ENCODE data around the gene ANKRD55.
"Not testable (repeated sequence)": the region's sequence is repeated elsewhere in the genome, so short reads cannot be mapped to it uniquely, and the experiment has no call there.

The ANKRD55 gene

DNA sequence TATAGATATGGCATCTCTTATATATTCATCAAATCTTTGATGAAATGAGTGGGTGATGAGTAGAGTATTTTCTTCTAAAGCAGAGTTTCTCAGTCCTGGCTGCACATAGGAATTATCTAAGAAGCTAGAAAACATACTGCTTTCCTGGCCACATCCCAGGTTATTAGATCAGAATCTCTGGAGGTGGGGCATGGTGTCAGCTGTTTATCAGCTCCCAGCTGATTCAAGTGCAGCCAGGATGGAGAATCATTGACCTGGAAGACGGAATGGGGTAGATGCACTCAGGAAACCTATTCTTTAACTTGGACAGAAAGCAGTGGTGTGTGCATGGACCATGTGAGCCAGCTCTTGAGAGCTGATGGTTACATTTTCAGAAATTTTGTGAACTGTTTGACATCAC lies 130.2 kb downstream of the ANKRD55 start:
- no peak for DNase-seq (ENCODE audit: low read depth in 2 of 2)

DNA sequence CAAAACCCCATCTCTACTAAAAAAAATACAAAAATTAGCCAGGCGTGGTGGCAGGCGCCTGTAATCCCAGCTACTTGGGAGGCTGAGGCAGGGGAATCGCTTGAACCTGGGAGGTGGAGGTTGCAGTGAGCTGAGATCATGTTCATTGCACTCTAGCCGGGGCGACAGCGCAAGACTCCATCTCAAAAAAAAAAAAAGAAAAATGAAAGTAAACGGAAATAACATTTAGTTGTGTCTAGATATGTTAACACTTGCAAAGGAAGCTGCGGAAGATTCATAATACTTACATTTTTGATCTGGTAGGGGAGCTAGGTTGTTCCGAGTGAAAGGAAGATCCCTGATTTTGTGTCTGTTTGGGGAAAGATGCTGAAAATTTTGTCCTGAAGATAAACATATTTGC lies 130.9 kb downstream of the ANKRD55 start:
- not testable (repeated sequence) for DNase-seq (ENCODE audit: low read depth in 2 of 2)

DNA sequence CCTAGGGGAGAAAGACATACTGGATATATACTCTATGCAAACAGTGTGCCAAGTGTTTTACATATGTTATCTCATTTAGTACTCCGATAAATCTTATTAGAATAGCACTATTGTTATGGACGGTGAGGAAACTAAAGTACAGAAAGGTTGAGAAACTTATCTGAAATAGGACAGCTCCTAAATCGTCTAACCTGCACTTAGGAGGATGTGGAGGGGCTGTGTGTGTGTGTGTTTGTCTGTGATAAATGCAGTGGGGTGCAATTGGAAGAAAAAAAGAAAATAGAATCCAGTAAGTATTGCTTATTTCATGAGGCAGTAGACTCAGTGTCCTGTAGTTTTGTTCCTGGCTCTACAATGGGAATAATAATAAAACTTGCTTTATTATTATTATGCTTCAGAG lies 131.9 kb downstream of the ANKRD55 start:
- DNase-seq (ENCODE audit: low read depth in 2 of 2) = no peak

DNA sequence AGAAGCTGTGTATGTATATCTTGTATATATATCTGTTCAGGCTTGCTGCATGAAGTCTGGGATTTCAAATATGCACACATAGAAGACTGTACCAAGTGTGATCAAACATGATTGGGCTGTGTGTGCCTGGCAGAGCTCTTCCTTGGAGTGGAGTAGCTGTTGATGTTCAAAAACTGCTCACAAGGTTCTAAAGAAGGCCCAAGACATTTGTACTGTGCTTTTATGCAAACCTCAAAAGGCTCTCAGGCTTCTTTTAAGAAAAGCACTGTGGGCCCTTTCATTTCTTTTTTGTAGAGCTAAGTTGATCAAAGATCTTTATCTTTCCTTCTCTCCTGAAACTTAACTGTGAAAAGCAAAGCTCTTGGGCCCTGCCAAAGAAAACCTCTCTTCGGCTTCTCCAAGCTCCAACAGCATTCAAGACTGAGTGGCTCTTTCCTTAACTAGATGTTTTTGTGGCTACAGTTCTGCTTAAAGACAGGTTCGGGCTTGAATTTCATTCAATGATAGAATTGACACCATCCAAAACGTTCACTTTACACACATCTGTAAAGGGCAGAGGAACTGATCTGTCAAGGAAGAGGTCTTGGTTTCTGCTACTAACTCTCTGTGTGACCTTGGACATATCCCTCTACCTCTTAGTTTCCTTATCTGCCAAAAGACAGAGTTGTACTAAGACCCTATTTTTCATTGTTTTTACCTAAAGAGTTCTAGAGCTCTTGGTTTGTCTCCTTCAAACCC lies 132.5 kb downstream of the ANKRD55 start:
- no peak for DNase-seq (ENCODE audit: low read depth in 2 of 2)

DNA sequence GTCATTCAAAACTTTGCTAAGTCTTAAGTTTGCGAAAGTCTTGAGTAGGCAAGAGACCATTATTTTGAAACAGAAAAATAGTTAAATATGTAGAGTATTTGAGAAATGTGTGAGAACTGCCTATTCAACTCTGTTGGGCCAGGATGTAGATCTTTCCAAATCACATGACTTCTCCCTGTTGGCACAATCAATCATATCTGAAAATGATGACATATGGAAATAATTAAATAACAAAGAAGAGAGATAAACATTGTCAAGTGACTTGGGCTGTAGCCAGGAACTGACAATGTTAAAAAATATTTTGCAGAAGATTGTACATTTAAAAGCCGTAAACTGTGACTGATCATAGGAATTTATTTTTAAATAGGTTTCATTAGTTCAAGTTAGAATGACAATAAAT lies 133.8 kb downstream of the ANKRD55 start:
- DNase-seq (ENCODE audit: low read depth in 2 of 2) = no peak

DNA sequence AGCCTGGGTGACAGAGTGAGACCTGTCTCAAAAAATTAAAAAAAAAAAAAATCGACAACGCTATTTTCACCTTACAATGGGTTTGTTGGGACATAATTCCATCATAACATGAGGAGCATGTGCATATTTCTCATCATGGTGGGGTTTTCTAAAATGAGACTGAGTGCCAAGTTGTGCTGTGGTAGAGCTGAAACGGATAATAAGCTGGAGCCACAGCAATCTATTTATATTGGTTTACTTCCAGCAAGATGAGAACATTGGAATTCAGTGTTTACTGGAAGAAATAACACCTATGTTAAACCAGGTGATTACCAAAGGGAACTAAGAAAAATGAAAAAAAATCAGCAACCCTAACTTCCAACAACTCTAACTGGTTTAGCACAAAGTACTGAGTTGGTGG lies 136.1 kb downstream of the ANKRD55 start:
- no peak for DNase-seq (ENCODE audit: low read depth in 2 of 2)

DNA sequence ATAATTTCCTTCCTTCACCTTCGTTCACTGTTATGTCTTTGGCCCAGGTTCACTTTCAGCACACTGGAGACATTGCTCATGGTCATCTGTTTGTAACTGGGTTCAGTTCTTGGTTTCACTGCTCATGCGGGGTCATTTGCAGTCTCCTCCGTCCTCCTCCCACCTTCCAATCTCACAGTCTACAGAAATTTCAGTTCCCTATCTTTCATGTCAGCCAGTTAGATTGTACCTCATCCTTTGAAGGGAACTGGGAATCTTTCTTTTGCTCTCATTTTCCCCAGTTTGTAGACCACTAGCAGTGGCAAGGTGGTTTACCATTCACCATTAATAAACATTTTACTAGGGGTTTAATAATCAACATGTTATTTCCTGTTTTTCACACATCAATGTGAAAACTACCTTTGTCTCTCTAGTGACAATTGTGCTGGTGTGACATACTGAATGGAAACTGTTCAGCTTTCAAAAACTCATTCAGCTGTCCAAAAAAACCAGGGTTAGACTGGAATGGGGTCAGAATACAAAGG lies 137.5 kb downstream of the ANKRD55 start:
- DNase-seq (ENCODE audit: low read depth in 2 of 2) = no peak

DNA sequence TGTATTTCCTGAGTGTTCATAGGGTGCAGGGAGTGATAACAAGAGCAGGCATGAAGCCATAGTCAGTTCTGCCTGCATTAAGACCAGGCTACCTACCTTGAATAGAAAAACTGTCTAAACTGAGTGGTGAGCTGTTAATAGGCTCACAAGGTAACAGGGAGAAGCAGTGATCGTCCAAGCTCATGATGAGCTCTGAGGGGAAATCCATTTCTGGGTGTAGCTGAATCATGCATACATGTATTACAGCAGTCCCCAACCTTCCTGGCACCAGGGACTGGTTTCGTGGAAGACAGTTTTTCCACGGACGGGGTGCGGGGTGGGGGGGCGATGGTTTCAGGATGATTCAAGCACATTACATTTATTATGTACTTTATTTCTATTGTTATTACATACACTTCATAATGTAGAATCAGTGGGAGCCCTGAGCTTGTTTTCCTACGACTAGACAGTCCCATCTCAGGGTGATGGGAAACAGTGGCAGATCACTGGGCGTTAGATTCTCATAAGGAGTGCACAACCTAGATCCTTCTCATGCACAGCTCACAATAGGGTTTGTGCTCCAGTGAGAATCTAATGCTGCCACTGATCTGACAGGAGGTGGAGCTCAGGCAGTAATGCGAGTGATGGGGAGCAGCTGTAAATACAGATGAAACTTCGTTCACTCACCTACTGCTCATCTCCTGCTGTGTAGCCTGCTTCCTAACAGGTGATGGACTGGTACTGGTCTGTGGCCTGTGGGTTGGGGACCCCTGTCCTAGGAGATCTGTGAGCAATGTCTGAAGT lies 138.4 kb downstream of the ANKRD55 start:
- DNase-seq (ENCODE audit: low read depth in 2 of 2) = peak; percentile 62 to 75

DNA sequence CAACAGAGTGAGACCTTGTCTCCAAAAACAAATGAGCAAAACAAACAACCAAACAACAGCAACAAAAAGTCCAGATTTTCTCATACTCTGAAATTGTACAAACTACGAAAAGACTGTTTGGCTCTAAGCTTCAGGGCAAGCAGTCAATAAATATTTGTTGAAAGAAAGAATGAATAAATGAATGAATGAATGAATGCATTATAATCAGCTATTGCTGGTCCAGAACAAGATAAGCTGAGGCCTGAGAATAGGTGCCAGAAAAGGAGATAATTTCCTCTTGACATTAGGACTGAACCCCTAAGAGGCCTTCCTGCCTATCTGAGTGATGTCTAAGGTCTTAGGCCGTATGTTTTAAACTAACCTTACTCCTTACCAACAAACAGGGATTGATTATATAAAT lies 139.2 kb downstream of the ANKRD55 start:
- DNase-seq (ENCODE audit: low read depth in 2 of 2) = no peak

DNA sequence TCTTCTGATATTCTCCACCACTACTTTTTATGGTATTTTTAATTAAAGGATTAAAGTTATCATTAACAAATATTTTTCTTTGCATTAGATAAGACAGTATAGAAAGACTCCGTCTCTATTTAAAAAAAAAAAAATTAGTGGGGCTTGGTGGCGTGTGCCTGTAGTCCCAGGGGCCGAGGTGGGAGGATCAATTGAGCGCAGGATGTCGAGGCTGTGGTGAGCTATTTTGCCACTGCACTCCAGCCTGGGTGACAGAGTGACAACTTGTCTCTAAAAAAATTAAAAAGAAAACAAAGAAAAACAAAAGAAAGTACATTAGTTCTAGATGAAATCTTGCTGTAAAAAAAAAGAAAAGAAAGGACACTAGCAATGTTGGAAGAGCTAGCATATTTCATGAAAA lies 141.0 kb downstream of the ANKRD55 start:
- DNase-seq (ENCODE audit: low read depth in 2 of 2) = no peak

DNA sequence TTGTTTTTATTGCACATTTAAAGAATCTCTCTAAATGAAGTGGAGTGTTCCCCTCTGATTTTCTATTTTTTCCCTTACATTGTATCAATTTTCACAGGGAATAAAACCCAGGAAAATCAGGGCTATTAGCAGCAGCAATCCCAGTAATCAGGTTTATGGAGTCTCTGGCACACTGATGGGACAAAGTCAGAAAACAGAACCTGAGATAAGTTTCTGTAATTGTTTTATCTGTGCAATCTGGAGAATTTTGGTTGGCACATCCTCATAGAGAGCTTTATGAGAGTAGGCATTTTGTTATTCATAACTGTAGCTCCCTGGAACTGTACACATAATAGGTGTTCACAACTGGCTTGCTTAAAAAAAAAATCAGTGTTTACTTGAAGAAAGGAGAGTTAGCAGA lies 141.5 kb downstream of the ANKRD55 start:
- no peak for DNase-seq (ENCODE audit: low read depth in 2 of 2)

DNA sequence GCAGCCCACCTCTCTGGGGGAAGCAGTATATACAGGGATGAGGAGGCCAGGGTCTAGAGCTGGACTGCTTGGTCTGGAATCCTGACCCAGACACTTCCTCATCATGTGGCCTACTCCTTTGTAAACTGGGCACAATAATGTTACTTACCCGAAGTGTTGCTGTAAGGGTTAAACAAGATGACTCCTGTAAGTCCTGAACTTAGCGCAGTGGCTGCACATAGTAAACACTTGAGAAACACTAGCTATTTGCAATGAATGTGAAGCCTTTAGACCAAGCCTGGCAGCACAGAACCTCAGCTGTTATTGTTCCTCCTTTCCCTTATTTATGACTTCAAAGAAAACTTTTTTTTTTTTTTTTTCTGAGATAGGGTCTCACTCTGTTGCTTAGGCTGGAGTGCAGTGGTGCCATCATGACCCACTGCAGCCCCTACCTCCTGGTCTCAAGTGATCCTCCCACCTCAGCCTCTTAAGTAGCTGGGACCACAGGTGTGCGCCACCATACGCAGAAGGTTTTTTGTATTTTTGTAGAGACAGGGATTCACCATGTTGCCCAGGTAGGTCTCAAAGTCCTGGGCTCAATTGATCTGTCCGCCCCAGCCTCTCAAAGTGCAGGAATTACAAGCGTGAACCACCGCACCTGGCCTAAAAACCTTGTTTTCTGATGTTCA lies 142.2 kb downstream of the ANKRD55 start:
- DNase-seq (ENCODE audit: low read depth in 2 of 2) = no peak

DNA sequence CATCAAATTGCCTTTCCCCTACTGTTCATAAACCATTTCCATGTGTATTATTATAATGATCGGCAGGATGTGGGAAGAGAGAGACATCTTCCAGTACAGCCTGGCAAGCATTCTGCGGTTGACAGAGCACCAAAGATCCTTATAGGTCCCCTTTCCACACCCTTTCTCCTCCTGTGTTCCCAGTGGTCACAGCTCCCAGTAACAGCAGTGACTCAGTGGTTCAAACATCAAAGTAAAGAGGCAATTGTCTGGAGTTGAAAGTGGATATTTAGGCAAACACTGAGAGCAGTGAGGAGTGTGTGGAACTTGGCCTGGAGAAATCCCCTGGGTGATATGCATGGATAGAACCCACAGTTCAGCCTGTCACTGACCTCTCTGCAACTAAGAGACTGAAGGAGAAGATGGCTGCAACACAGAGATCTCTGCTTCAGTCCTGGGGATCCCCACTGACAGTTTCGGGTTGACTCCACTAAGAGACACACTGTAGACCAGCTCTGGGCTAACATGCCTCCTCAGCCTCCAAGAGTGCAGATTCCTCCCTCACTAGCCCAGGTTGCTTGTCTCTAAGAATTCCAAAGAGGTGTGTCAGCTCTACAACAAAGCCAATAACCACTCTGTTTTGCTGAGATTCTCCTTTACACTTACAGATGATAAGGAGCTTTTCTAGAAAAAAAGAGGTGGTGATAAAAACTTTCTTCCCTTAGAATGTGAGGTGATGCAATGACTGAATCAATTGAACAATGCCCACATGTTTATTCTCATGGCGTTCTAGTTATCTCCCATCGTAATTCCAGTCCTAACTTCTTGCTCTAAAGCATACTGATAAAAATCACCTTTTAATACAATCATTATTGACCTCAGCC lies 143.9 kb downstream of the ANKRD55 start:
- no peak for DNase-seq (ENCODE audit: low read depth in 2 of 2)

DNA sequence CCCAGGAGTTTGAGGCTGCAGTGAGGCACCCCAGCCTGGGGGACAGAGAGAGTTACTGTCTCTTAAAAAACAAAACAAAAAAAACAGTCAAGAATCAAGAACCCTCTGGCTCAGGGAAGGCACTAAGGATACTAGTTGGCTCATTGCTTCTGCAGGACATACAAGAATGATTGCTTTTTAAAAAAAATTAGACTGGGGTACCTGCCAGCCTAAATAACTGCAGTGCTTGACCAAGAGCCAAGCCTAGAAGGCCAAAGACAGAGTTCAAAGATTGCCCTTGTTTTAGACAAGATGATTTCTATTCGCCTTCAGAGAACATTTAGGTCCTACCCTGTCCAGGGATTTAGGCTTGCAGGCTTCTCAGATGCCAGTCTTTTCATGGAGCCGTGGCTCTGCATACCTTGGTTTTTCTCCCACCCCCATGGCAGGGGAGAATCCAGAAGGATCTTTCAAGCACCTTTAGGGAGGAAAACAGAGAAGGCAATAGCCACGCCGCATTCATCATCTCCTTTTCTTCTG lies 144.6 kb downstream of the ANKRD55 start:
- DNase-seq (ENCODE audit: low read depth in 2 of 2) = no peak

DNA sequence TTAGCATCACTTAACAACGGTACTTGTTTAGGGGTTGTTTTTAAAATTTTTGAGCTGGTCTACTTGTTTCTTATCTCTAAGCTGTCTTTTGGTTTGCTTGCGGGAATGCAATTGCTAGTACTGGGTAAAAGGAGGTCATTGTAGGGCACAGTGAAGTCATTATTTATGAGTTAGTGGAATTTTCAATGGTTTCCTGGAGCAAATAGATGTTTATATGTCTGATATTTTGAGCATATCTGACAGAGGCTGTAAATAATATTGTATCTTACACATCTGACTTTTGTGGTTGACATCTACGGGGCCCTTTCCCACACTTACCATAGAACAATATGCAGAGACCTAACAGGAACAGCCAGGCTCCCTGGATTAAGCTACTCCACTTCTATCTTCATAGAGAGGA lies 147.9 kb downstream of the ANKRD55 start:
- DNase-seq (ENCODE audit: low read depth in 2 of 2) = no peak

DNA sequence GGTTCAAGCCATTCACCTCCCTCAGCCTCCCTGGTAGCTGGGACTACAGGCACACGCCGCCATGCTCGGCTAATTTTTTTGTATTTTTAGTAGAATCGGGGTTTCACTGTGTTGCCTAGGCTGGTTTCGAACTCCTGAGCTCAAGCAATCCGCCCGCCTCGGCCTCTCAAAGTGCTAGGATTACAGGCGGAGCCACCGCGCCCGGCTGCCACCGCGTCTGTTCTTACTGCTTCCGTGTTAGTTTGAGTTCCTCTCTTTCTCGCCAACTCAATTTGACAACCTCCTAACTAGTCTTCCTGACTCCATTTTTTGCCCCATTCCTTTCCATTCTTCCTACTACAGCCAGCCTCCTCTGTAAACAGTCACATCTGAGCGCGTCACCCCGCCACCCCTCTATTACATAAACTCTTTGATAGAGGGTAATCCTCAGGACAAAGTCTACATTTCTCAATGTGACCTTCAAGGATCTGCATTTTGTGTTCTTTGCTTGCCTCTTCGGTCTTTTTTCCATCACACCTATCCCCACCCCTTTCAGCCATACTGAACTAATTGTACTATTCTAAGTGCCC lies 149.8 kb downstream of the ANKRD55 start:
- no peak for DNase-seq (ENCODE audit: low read depth in 2 of 2)

DNA sequence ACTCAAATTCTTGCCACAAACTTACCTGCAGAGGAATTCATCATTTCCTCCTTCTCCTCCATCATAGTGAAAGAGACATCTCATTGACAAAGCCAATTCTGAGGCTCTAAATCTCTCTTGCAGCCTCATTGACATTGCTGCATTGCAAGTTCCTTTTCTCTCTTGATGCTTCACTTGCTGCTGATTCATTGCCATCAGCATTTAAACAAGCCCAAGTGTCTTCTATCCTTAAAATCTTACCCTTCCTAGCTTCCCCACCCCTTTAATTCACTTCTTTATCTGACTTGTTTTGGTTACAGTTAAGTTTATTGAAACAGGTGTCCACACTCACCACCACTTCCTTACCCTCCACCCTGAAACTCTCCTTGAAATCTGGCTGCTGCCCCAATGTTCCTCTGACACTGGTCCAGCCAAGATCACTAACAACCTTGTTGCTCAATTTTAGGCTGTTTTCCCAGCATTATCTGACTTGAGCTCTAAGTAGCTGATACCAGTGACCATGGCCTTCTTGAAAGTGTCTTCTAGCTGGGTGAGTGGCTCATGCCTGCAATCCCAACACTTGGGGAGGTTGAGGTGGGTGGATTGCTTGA lies 152.0 kb downstream of the ANKRD55 start:
- DNase-seq (ENCODE audit: low read depth in 2 of 2) = not testable (repeated sequence)

DNA sequence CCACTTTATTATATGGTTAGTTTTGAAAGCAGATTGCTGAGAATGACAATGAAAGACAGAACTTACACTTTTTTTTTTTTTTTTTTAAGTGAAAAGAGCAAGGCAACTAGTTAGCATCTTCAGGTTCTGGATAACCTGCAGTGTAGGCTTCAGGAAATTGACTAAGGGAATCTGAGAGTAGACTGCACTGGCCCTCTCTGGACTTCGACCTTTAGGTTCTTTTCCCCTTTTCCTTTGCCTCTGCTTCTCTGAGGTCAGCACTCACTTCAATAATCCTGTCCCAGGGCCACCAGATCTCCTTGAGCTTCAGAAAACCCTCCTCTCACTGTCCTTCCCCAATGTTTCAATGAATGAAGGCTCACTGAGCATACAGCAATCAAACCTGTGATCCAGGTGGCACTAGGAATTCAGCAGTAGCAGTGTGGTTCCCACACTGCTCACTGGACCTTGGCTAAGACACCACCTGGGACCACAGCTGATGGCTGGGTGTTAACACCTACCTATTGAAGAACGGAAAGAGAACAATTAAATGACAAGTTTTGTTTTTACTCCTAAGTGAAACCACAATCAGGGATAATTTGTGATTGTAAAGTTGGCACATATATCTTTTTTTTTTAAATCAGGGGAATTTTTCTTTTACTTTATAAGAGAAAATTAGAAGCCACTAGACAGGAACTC lies 152.6 kb downstream of the ANKRD55 start:
- DNase-seq (ENCODE audit: low read depth in 2 of 2) = no peak

DNA sequence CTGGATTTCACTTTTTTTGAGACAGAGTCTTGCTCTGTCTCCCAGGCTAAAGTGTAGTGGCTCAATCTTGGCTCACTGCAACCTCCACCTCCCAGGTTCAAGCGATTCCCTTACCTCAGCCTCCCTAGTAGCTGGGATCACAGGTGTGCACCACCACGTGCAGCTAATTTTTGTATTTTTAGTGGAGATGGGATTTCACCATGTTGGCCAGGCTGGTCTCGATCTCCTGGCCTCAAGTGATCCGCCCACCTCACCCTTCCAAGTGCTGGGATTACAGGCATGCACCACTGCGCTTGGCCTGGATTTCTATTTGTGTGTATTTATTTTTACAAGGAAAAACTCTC lies 154.0 kb downstream of the ANKRD55 start:
- not testable (repeated sequence) for DNase-seq (ENCODE audit: low read depth in 2 of 2)

Data from activated CD4-positive, alpha-beta T cell treated with anti-CD3 and anti-CD28 coated beads for 24 hours (primary cell).